Activated B cell treated with CpG ODN at 0.5 μM for 24 hours (primary cell): Measurements from ENCODE around the gene COPS9. TPM values are rescaled to one million over a fixed set of nuclear protein-coding genes. Genes with fewer than 3 reads are reported as not detected.

Experiments
- ATAC-seq: fragments of 200-7000 bp; cut with Tn5 transposase; one replicate; pipeline ENCODE4 v1.10.0; 2021; ENCODE audit warnings: low read depth, mild to moderate bottlenecking, moderate library complexity
- CTCF ChIA-PET: fragments of 350-600 bp; sonication (Branson Sonifier 250); formaldehyde crosslinking; loops from one replicate; lab custom pipeline; 2021; ENCODE audit warnings: antibody characterized with exemption; lab: Charles Lee
- POLR2A ChIA-PET: fragments of 350-600 bp; sonication (Branson Sonifier 250); formaldehyde crosslinking; loops from one replicate; lab custom pipeline; 2021; ENCODE audit warnings: antibody characterized with exemption; lab: Charles Lee
- DNase-seq: peaks from one replicate; pipeline ENCODE4 v3.0.0; 2022
- H3K27ac Mint-ChIP-seq: one replicate; pipeline ENCODE4 v1.8.0; 2020; ENCODE audit warnings: mixed read lengths
- H3K27me3 Mint-ChIP-seq: one replicate; pipeline ENCODE4 v1.8.0; 2021; ENCODE audit warnings: mixed read lengths
- H3K36me3 Mint-ChIP-seq: one replicate; pipeline ENCODE4 v1.8.0; 2021; ENCODE audit warnings: low read depth, mixed read lengths
- H3K4me1 Mint-ChIP-seq: one replicate; pipeline ENCODE4 v1.8.0; 2021; ENCODE audit warnings: mixed read lengths
- H3K4me3 Mint-ChIP-seq: one replicate; pipeline ENCODE4 v1.8.0; 2020; ENCODE audit warnings: mild to moderate bottlenecking, mixed read lengths
- H3K9me3 Mint-ChIP-seq: one replicate; pipeline ENCODE4 v1.8.0; 2020; ENCODE audit warnings: mixed read lengths
- CTCF ChIP-seq: fragments of 200-600 bp; IDR thresholded peaks from one replicate; pipeline ENCODE4 v1.8.0; 2022; ENCODE audit warnings: antibody characterized with exemption, mild to moderate bottlenecking
- intact Hi-C: fragments of 100-400 bp; cut with micrococcal nuclease; formaldehyde crosslinking; loops from one replicate; pipeline ENCODE4 v1.15.1; 2024
- total RNA-seq: library from RNA; stranded (reverse); gene quantifications from 2 replicates; pipeline ENCODE4 v1.2.3, GENCODE V29; 2022

Gene COPS9
- total RNA-seq, 1 donor from 2014 or later: 78.6 TPM

- intact Hi-C loops: no loop called here
- ChIA-PET CTCF (no interaction called here), POLR2A (no interaction called here)
- TF ChIP-seq CTCF: no peak
- Mint-ChIP-seq H3K36me3 (peaks cover 48% of the 10 kb centered on the region), H3K27ac (no peak overlapping the region), H3K4me3 (no peak overlapping the region), H3K27me3 (no peaks in the 10 kb centered on the region), H3K9me3 (no peaks in the 10 kb centered on the region), H3K4me1 (peaks cover 4% of the 10 kb centered on the region)
- DNase-seq (no peak), ATAC-seq (no peak)
These were observed 10.4 kb downstream of the COPS9 start for GRCh38 chr2:240125742-240126141.

- H3K9me3 Mint-ChIP-seq: no peaks in the 10 kb centered on the region
- CTCF ChIA-PET: no interaction called here
- no peak overlapping the region for H3K4me3 Mint-ChIP-seq
- intact Hi-C loops: no loop called here
- peaks cover 37% of the 10 kb centered on the region for H3K36me3 Mint-ChIP-seq
- POLR2A ChIA-PET: no interaction called here
- no peak for TF ChIP-seq CTCF
- H3K27ac Mint-ChIP-seq: no peak overlapping the region
- ATAC-seq (no peak), DNase-seq (no peak)
- no peaks in the 10 kb centered on the region for H3K27me3 Mint-ChIP-seq
- H3K4me1 Mint-ChIP-seq: peaks cover 4% of the 10 kb centered on the region
These were observed 11.5 kb downstream of the COPS9 start for GRCh38 chr2:240124651-240125030.

GRCh38 chr2:240123821-240124650 lies 12.1 kb downstream of the COPS9 start:
- H3K9me3 Mint-ChIP-seq: no peaks in the 10 kb centered on the region
- POLR2A ChIA-PET: no interaction called here
- H3K4me3 Mint-ChIP-seq: no peak overlapping the region
- intact Hi-C loops: no loop called here
- H3K27ac Mint-ChIP-seq: no peak overlapping the region
- DNase-seq (no peak), ATAC-seq (no peak)
- H3K27me3 Mint-ChIP-seq: no peaks in the 10 kb centered on the region
- CTCF ChIA-PET: no interaction called here
- no peak for TF ChIP-seq CTCF
- H3K36me3 Mint-ChIP-seq: peaks cover 31% of the 10 kb centered on the region
- H3K4me1 Mint-ChIP-seq: peaks cover 4% of the 10 kb centered on the region

- Mint-ChIP-seq H3K9me3 (no peaks in the 10 kb centered on the region), H3K36me3 (peaks cover 11% of the 10 kb centered on the region), H3K4me1 (peaks cover 4% of the 10 kb centered on the region), H3K4me3 (no peak overlapping the region), H3K27ac (no peak overlapping the region), H3K27me3 (no peaks in the 10 kb centered on the region)
- ChIA-PET CTCF (no interaction called here), POLR2A (no interaction called here)
- TF ChIP-seq CTCF: no peak
- DNase-seq: no peak
- no peak for ATAC-seq
- intact Hi-C loops: no loop called here
These were observed 14.4 kb downstream of the COPS9 start for GRCh38 chr2:240121675-240122074.

- no peaks in the 10 kb centered on the region for H3K9me3 Mint-ChIP-seq
- DNase-seq (no peak), ATAC-seq (no peak)
- TF ChIP-seq CTCF: no peak
- intact Hi-C loops: no loop called here
- ChIA-PET POLR2A (no interaction called here), CTCF (no interaction called here)
- no peak overlapping the region for H3K4me3 Mint-ChIP-seq
- H3K27me3 Mint-ChIP-seq: peaks cover under 1% of the 10 kb centered on the region
- no peak overlapping the region for H3K27ac Mint-ChIP-seq
- H3K36me3 Mint-ChIP-seq: peaks cover 6% of the 10 kb centered on the region
- peaks cover 4% of the 10 kb centered on the region for H3K4me1 Mint-ChIP-seq
These were observed 14.9 kb downstream of the COPS9 start for GRCh38 chr2:240121190-240121589.
